Measurements from ENCODE around the gene GPR83. TPM values are rescaled to one million over a fixed set of nuclear protein-coding genes. Genes with fewer than 3 reads are reported as not detected.
"Not testable (repeated sequence)": the region's sequence is repeated elsewhere in the genome, so short reads cannot be mapped to it uniquely, and the experiment has no call there.

Gene GPR83
- polyA plus RNA-seq, 3 donors, result 0.07 to 0.12 TPM; not detected in 1

DNA sequence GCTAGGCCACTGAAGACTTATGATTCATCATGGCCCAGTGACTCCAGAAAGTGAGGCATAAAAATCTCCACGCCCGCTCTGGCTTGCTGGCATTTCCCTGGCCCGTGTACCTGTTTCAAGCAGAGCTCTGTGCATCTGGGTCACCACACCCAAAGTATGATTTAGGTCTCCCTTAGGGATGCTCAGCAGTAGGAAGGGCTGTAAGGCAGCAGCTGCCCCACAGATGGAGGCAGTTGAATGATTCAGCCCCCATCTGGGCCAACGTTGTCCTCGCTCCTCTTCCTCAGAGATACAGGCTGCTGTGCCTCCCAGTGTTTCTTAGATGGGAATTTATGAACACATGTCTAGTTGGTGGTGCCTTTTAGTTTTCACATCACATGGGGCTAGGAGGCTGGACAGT is 21.6 kb downstream of the GPR83 start:
- Histone ChIP-seq H3K4me3 (replicated peaks in 1 of 3; ENCODE audit: low read depth in 2 of 3, low read length in 3 of 3) (no peak overlapping the region), H3K27me3 (ENCODE audit: control insufficient read depth in 2 of 2, insufficient read depth in 2 of 2, low read length in 2 of 2) (no peaks in the 10 kb centered on the region), H4K20me1 (ENCODE audit: insufficient read depth, low read length) (no peaks in the 10 kb centered on the region), H3K4me1 (ENCODE audit: control insufficient read depth in 1 of 2, insufficient read depth in 2 of 2, low read length in 2 of 2) (no peaks in the 10 kb centered on the region), H3K4me2 (replicated peaks; ENCODE audit: extremely low read depth, low read length, poor library complexity, severe bottlenecking) (no peak overlapping the region), H3K79me2 (ENCODE audit: insufficient read depth, low read length) (no peaks in the 10 kb centered on the region), H3K27ac (ENCODE audit: low read depth in 1 of 2, low read length in 2 of 2) (no peak overlapping the region), H3K9me3 (replicated peaks in 1 of 2; ENCODE audit: control insufficient read depth in 1 of 2, insufficient read depth in 1 of 2, low read length in 2 of 2) (no peaks in the 10 kb centered on the region), H3K9ac (ENCODE audit: insufficient read depth, low read length, poor library complexity, severe bottlenecking) (no peak overlapping the region), H3K36me3 (replicated peaks in 1 of 2; ENCODE audit: control insufficient read depth in 1 of 2, insufficient read depth in 2 of 2, low read length in 2 of 2) (no peaks in the 10 kb centered on the region), H2AFZ (ENCODE audit: insufficient read depth, low read depth, low read length, poor library complexity, severe bottlenecking) (no peak overlapping the region)
- H3K27ac Mint-ChIP-seq, result no peak overlapping the region
- WGBS (ENCODE audit: insufficient coverage), result 88% methylated on average over 5 of the region's 5 CpGs
- intact Hi-C loops (cut with micrococcal nuclease), result no loop called here
- no peak for DNase-seq
- TF ChIP-seq, protein P1, sequence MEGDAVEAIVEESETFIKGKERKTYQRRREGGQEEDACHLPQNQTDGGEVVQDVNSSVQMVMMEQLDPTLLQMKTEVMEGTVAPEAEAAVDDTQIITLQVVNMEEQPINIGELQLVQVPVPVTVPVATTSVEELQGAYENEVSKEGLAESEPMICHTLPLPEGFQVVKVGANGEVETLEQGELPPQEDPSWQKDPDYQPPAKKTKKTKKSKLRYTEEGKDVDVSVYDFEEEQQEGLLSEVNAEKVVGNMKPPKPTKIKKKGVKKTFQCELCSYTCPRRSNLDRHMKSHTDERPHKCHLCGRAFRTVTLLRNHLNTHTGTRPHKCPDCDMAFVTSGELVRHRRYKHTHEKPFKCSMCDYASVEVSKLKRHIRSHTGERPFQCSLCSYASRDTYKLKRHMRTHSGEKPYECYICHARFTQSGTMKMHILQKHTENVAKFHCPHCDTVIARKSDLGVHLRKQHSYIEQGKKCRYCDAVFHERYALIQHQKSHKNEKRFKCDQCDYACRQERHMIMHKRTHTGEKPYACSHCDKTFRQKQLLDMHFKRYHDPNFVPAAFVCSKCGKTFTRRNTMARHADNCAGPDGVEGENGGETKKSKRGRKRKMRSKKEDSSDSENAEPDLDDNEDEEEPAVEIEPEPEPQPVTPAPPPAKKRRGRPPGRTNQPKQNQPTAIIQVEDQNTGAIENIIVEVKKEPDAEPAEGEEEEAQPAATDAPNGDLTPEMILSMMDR (IDR thresholded peaks at IDR 0.05), result no peak
- H3K4me1 Mint-ChIP-seq, result no peaks in the 10 kb centered on the region
- peaks cover 0 to 8% (median 2%) of the 10 kb centered on the region in 3 donors for H3K27me3 Mint-ChIP-seq (ENCODE audit: low read depth in 3 of 3)
- H3K4me3 Mint-ChIP-seq, result no peak overlapping the region
- H3K36me3 Mint-ChIP-seq, result no peaks in the 10 kb centered on the region
- H3K9me3 Mint-ChIP-seq, result peaks cover 2 to 14% (median 4%) of the 10 kb centered on the region in 7 donors

DNA sequence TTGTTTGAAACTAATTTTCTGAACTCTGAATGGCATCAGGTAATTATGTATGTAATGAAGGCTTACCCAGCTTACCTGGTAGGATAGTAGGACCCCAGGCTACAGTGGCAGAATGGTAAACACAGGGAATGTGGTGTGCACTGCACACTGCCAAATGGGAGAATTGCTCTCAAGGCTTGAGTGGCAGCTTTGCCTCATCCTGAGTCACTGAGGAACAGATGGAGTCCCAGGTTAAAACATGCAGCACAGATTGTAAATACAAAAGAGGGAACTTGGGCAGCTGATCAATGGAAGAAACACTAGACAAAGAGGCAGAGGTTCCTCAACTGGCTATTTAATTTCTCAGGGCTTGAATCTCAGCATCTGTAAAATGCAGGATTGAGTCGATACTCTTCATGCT is 24.4 kb downstream of the GPR83 start:
- Histone ChIP-seq H4K20me1 (ENCODE audit: insufficient read depth, low read length) (no peaks in the 10 kb centered on the region), H3K4me1 (ENCODE audit: control insufficient read depth in 1 of 2, insufficient read depth in 2 of 2, low read length in 2 of 2) (no peaks in the 10 kb centered on the region), H2AFZ (ENCODE audit: insufficient read depth, low read depth, low read length, poor library complexity, severe bottlenecking) (no peak overlapping the region), H3K36me3 (replicated peaks in 1 of 2; ENCODE audit: control insufficient read depth in 1 of 2, insufficient read depth in 2 of 2, low read length in 2 of 2) (no peaks in the 10 kb centered on the region), H3K9me3 (replicated peaks in 1 of 2; ENCODE audit: control insufficient read depth in 1 of 2, insufficient read depth in 1 of 2, low read length in 2 of 2) (no peaks in the 10 kb centered on the region), H3K4me2 (replicated peaks; ENCODE audit: extremely low read depth, low read length, poor library complexity, severe bottlenecking) (no peak overlapping the region), H3K9ac (ENCODE audit: insufficient read depth, low read length, poor library complexity, severe bottlenecking) (no peak overlapping the region), H3K4me3 (replicated peaks in 1 of 3; ENCODE audit: low read depth in 2 of 3, low read length in 3 of 3) (no peak overlapping the region), H3K27me3 (ENCODE audit: control insufficient read depth in 2 of 2, insufficient read depth in 2 of 2, low read length in 2 of 2) (no peaks in the 10 kb centered on the region), H3K27ac (ENCODE audit: low read depth in 1 of 2, low read length in 2 of 2) (no peak overlapping the region), H3K79me2 (ENCODE audit: insufficient read depth, low read length) (no peaks in the 10 kb centered on the region)
- Mint-ChIP-seq H3K4me1 (no peaks in the 10 kb centered on the region), H3K27ac (no peak overlapping the region), H3K9me3 (peaks cover 1 to 5% (median 4%) of the 10 kb centered on the region in 7 donors), H3K27me3 (ENCODE audit: low read depth in 3 of 3) (peaks cover 0 to 5% (median 2%) of the 10 kb centered on the region in 3 donors), H3K36me3 (no peaks in the 10 kb centered on the region), H3K4me3 (no peak overlapping the region)
- intact Hi-C loops (cut with micrococcal nuclease), result no loop called here
- WGBS (ENCODE audit: insufficient coverage), result 83% methylated on average over 1 of the region's 1 CpG
- no peak for DNase-seq
- TF ChIP-seq, protein P1 (IDR thresholded peaks at IDR 0.05), result no peak

DNA sequence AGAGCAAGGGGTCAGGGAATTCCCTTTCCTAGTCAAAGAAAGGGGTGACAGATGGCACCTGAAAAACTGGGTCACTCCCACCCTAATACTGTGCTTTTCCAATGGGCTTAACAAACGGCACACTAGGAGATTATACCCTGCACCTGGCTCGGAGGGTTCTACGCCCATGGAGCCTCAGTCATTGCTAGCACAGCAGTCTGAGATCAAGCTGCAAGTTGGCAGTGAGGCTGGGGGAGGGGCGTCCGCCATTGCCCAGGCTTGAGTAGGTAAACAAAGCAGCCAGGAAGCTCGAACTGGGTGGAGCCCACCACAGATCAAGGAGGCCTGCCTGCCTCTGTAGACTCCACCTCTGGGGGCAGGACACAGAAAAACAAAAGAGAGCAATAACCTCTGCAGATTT is 30.6 kb downstream of the GPR83 start:
- WGBS (ENCODE audit: insufficient coverage), result no CpG with 5 or more reads among the region's 6 CpGs
- H3K27ac ChIP-seq (ENCODE audit: low read depth in 1 of 2, low read length in 2 of 2); H3K4me3 ChIP-seq (replicated peaks in 1 of 3; ENCODE audit: low read depth in 2 of 3, low read length in 3 of 3); H3K4me1 Mint-ChIP-seq; H2AFZ ChIP-seq (ENCODE audit: insufficient read depth, low read depth, low read length, poor library complexity, severe bottlenecking); H3K27me3 Mint-ChIP-seq (ENCODE audit: low read depth in 3 of 3); H3K27ac Mint-ChIP-seq; H3K36me3 Mint-ChIP-seq; DNase-seq; H4K20me1 ChIP-seq (ENCODE audit: insufficient read depth, low read length); H3K4me1 ChIP-seq (ENCODE audit: control insufficient read depth in 1 of 2, insufficient read depth in 2 of 2, low read length in 2 of 2); intact Hi-C loops (cut with micrococcal nuclease); H3K27me3 ChIP-seq (ENCODE audit: control insufficient read depth in 2 of 2, insufficient read depth in 2 of 2, low read length in 2 of 2); H3K36me3 ChIP-seq (replicated peaks in 1 of 2; ENCODE audit: control insufficient read depth in 1 of 2, insufficient read depth in 2 of 2, low read length in 2 of 2); H3K4me3 Mint-ChIP-seq; H3K9me3 ChIP-seq (replicated peaks in 1 of 2; ENCODE audit: control insufficient read depth in 1 of 2, insufficient read depth in 1 of 2, low read length in 2 of 2); H3K4me2 ChIP-seq (replicated peaks; ENCODE audit: extremely low read depth, low read length, poor library complexity, severe bottlenecking); H3K9ac ChIP-seq (ENCODE audit: insufficient read depth, low read length, poor library complexity, severe bottlenecking); H3K79me2 ChIP-seq (ENCODE audit: insufficient read depth, low read length): not testable (repeated sequence)
- H3K9me3 Mint-ChIP-seq, result peaks cover 0 to 11% (median 8%) of the 10 kb centered on the region in 7 donors
